Colonic mucosa (tissue), 4 donors: ENCODE results near the gene HOXD8. TPM values are rescaled to one million over a fixed set of nuclear protein-coding genes. Genes with fewer than 3 reads are reported as not detected.

ENCODE experiments used
- DNase-seq: peaks from one replicate; pipeline ENCODE4 v3.0.0-alpha.2; 2020
- H3K27ac ChIP-seq: fragments of 200-600 bp; one replicate; pipeline ENCODE4 v1.8.0; 2021
- H3K27me3 ChIP-seq: fragments of 200-600 bp; one replicate; pipeline ENCODE4 v1.8.0; 2021
- H3K36me3 ChIP-seq: fragments of 200-600 bp; one replicate; pipeline ENCODE4 v1.8.0; 2021
- H3K4me1 ChIP-seq: fragments of 200-600 bp; one replicate; pipeline ENCODE4 v1.8.0; 2021; ENCODE audit warnings: mild to moderate bottlenecking
- H3K4me3 ChIP-seq: fragments of 200-600 bp; one replicate; pipeline ENCODE4 v1.8.0; 2021
- H3K9ac ChIP-seq, 2 donors: one replicate each; pipeline ENCODE4 v1.7.0; 2013; ENCODE audit warnings: control low read depth in 2 of 2, low read depth in 2 of 2, low read length in 2 of 2
- H3K9me3 ChIP-seq: fragments of 200-600 bp; one replicate; pipeline ENCODE4 v1.8.0; 2021
- intact Hi-C: fragments of 100-400 bp; cut with DNase I; formaldehyde crosslinking; loops from one replicate; pipeline ENCODE4 v1.14.1; 2022
- total RNA-seq, 2 donors: library from RNA; stranded (reverse); fragmentation: NEBNext Ultra II Directional in 1 of 2; extraction: Animal tissue kit (Norgen Biotek cat#: 25700) in 1 of 2; gene quantifications; one replicate each; pipeline ENCODE4 v1.2.1, GENCODE V29; 2021
- TF ChIP-seq, protein P1 (sequence below): fragments of 200-600 bp; IDR thresholded peaks from one replicate; pipeline ENCODE4 v1.8.0; 2022; ENCODE audit warnings: antibody characterized with exemption, mild to moderate bottlenecking
- donor health status: healthy.
- donor health status: DM: no; HTN: no; CAD: no.
- donor health status: DM: no; HTN: no; CAD: no.

The HOXD8 gene
- total RNA-seq, 2 donors from 2014 or later, result 3.1 to 4.6 TPM

DNA sequence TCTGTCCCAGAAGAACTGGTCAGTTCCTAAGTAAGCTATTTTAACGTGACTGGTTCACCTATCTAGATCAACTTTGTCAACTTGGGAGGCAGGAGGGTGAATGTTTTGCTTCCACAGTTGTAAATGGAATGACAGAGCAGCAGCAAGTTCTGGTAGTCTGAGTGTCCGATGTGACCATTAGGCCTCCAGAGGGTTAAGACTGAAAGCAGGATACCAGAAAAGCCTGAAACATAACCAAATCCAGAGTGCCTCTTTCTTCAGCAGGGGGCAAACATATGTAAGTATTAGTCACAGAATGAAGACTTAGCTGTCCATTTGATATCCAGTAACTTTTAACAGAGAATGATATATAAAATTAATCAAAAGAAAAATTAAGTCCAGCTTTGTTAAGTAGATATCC, 36.8 kb downstream of the HOXD8 start:
- intact Hi-C loops, result no loop called here
- Histone ChIP-seq H3K27ac (no peak overlapping the region), H3K9me3 (no peaks in the 10 kb centered on the region)

DNA sequence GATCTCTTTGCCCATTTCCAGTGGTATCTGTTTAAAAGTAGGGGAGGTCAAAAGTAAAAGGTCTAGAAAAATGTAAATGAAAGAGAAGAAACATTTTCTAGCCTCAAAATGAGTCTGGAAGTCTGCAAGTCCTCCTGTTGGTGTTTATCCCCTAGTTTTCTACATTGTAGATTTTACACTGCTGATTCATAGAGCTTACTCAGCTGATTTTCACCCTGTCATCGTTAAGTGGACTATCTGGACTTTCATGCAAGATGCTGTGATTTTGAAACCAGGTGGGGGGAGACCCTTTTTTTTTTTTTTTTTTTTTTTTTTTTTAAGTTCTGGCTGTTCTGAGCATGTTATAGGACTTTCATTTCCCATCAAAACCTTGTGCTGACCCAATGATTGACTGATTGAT, 37.9 kb downstream of the HOXD8 start:
- intact Hi-C loops, result no loop called here
- Histone ChIP-seq H3K27ac (no peak overlapping the region), H3K4me3 (no peak overlapping the region), H3K4me1 (no peaks in the 10 kb centered on the region), H3K36me3 (no peaks in the 10 kb centered on the region), H3K9me3 (no peaks in the 10 kb centered on the region), H3K9ac (no peak overlapping the region), H3K27me3 (peaks cover 35% of the 10 kb centered on the region)
- TF ChIP-seq, protein P1, sequence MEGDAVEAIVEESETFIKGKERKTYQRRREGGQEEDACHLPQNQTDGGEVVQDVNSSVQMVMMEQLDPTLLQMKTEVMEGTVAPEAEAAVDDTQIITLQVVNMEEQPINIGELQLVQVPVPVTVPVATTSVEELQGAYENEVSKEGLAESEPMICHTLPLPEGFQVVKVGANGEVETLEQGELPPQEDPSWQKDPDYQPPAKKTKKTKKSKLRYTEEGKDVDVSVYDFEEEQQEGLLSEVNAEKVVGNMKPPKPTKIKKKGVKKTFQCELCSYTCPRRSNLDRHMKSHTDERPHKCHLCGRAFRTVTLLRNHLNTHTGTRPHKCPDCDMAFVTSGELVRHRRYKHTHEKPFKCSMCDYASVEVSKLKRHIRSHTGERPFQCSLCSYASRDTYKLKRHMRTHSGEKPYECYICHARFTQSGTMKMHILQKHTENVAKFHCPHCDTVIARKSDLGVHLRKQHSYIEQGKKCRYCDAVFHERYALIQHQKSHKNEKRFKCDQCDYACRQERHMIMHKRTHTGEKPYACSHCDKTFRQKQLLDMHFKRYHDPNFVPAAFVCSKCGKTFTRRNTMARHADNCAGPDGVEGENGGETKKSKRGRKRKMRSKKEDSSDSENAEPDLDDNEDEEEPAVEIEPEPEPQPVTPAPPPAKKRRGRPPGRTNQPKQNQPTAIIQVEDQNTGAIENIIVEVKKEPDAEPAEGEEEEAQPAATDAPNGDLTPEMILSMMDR, result no peak
- DNase-seq, result no peak

More for the DNA sequence above, 36.8 kb downstream of the HOXD8 start:
- no peak overlapping the region for H3K9ac ChIP-seq
- H3K4me3 ChIP-seq, result no peak overlapping the region
- TF ChIP-seq, protein P1, result no peak
- DNase-seq, result no peak
- H3K36me3 ChIP-seq, result no peaks in the 10 kb centered on the region
- no peaks in the 10 kb centered on the region for H3K4me1 ChIP-seq
- H3K27me3 ChIP-seq, result peaks cover 36% of the 10 kb centered on the region

DNA sequence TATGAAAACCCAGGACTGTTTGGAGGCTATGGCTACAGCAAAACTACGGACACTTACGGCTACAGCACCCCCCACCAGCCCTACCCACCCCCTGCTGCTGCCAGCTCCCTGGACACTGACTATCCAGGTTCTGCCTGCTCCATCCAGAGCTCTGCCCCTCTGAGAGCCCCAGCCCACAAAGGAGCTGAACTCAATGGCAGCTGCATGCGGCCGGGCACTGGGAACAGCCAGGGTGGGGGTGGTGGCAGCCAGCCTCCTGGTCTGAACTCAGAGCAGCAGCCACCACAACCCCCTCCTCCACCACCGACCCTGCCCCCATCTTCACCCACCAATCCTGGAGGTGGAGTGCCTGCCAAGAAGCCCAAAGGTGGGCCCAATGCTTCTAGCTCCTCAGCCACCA, 39.7 kb downstream of the HOXD8 start:
- intact Hi-C loops, result no loop called here
- Histone ChIP-seq H3K4me1 (no peaks in the 10 kb centered on the region), H3K27me3 (peaks cover 27% of the 10 kb centered on the region), H3K9ac (no peak overlapping the region), H3K4me3 (no peak overlapping the region), H3K36me3 (no peaks in the 10 kb centered on the region), H3K9me3 (no peaks in the 10 kb centered on the region), H3K27ac (no peak overlapping the region)
- DNase-seq, result no peak
- TF ChIP-seq, protein P1, result no peak

DNA sequence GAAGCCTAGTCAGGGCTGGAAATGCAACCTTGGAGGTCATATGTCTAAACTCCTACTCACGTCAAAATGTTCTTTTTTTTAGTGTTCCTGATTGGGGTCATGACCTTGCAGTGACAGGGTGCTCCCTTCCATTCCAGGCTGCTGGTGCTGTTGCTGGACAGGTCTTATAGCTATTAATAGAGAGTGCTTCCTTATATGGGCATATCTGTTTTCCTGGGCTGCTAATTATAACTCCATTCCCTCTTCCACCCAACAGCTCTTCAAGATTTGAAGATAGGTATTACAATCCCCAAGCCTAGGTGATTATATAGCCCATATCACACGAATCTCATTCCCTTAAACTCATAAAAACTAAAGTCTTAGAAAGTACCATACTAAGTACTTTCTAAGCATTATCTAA, 40.2 kb downstream of the HOXD8 start:
- no peaks in the 10 kb centered on the region for H3K4me1 ChIP-seq
- no peak for DNase-seq
- peaks cover 27% of the 10 kb centered on the region for H3K27me3 ChIP-seq
- H3K27ac ChIP-seq, result no peak overlapping the region
- TF ChIP-seq, protein P1, result no peak
- no peaks in the 10 kb centered on the region for H3K36me3 ChIP-seq
- intact Hi-C loops, result no loop called here
- no peak overlapping the region for H3K4me3 ChIP-seq
- no peaks in the 10 kb centered on the region for H3K9me3 ChIP-seq
- no peak overlapping the region for H3K9ac ChIP-seq

DNA sequence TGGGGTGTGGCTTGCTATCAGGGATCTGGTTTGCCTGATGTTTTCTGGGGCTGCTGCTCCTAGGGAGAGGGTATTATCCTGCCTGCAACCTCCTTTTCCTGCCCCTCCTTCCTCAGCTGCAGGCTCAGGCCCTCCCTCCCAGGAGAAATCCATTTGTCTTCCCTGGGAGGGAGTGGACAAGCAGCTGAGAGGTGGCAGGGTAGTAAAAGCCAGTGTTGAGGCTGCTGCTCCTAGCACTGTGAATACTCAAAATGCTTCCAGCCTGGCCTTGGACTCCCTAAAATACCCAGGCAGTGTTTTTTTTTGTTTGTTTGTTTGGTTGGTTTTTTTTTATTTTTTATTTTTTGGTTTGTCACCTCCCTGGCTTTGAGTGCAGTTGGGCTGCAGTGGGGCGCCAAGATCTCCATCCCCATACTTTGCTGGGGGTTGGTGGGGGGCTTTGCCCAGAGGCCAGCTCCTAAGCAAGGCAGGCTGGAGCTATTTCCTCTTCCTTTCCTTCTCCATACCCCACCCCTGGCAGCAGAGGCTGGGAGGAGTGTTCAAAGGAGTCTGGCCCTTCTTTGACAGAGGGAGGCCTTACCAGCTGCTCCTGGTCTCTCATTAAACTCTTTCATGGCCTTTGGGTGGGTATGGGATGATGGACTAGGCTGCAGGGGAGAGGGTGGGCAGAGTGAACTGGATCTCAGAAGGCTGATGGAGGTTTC, 41.2 kb downstream of the HOXD8 start:
- no peak overlapping the region for H3K9ac ChIP-seq
- H3K27ac ChIP-seq, result no peak overlapping the region
- intact Hi-C loops, result no loop called here

More for the DNA sequence above, 41.2 kb downstream of the HOXD8 start:
- DNase-seq, result no peak
- no peaks in the 10 kb centered on the region for H3K4me1 ChIP-seq
- H3K9me3 ChIP-seq, result no peaks in the 10 kb centered on the region
- TF ChIP-seq, protein P1, result no peak
- no peak overlapping the region for H3K4me3 ChIP-seq
- H3K27me3 ChIP-seq, result peaks cover 21% of the 10 kb centered on the region
- no peaks in the 10 kb centered on the region for H3K36me3 ChIP-seq
